MCF 10A (cell line): ENCODE measurements around the gene BAAT. TPM values are rescaled to one million over a fixed set of nuclear protein-coding genes. Genes with fewer than 3 reads are reported as not detected.

Source experiments
- BruUV-seq: library from RNA; stranded (reverse); fragments of 400-500 nt; replicated peaks from 2 replicates; lab custom pipeline; 2021; lab: Mats Ljungman, UMichigan
- CTCF ChIA-PET: fragments of 300-600 bp; sonication (Branson Sonifier 250); formaldehyde crosslinking; extraction: SDS; loops from one replicate; lab custom pipeline; 2021; ENCODE audit warnings: antibody characterized with exemption, inconsistent platforms; lab: Yijun Ruan, JAX
- POLR2A ChIA-PET: fragments of 300-600, 350-650 bp; sonication (Branson Sonifier 250); formaldehyde crosslinking; extraction: SDS; loops from one replicate; lab custom pipeline; 2020; ENCODE audit warnings: antibody characterized with exemption, inconsistent platforms; lab: Yijun Ruan, JAX
- DNase-seq: peaks from one replicate; pipeline ENCODE4 v3.0.0-alpha.2; 2018; ENCODE audit not compliant: unreplicated experiment
- H3K27ac Mint-ChIP-seq: one replicate; pipeline ENCODE4 v1.8.0; 2022; ENCODE audit warnings: mild to moderate bottlenecking, low read depth, mixed read lengths; ENCODE audit not compliant: unreplicated experiment
- H3K27me3 Mint-ChIP-seq: one replicate; pipeline ENCODE4 v1.8.0; 2022; ENCODE audit warnings: mixed read lengths; ENCODE audit not compliant: insufficient read depth, unreplicated experiment
- H3K36me3 Mint-ChIP-seq: one replicate; pipeline ENCODE4 v1.8.0; 2022; ENCODE audit warnings: mild to moderate bottlenecking, moderate library complexity, mixed read lengths; ENCODE audit not compliant: insufficient read depth, unreplicated experiment
- H3K4me1 Mint-ChIP-seq: one replicate; pipeline ENCODE4 v1.8.0; 2022; ENCODE audit warnings: mixed read lengths; ENCODE audit not compliant: insufficient read depth, unreplicated experiment
- H3K4me3 Mint-ChIP-seq: one replicate; pipeline ENCODE4 v1.8.0; 2022; ENCODE audit warnings: mild to moderate bottlenecking, moderate library complexity, mixed read lengths; ENCODE audit not compliant: unreplicated experiment
- H3K9me3 Mint-ChIP-seq: one replicate; pipeline ENCODE4 v1.8.0; 2022; ENCODE audit warnings: mixed read lengths; ENCODE audit not compliant: unreplicated experiment
- intact Hi-C: fragments of 100-400 bp; cut with micrococcal nuclease; formaldehyde crosslinking; loops from 2 replicates; pipeline ENCODE4 v1.14.1; 2022
- total RNA-seq: library from RNA; stranded (reverse); gene quantifications from 2 replicates; pipeline ENCODE4 v1.2.3, GENCODE V29; 2022
- TF ChIP-seq, protein P1 (sequence below): fragments of 200-600 bp; IDR thresholded peaks from one replicate; pipeline ENCODE4 v1.8.0; 2022; ENCODE audit warnings: antibody characterized with exemption, mild to moderate bottlenecking; ENCODE audit not compliant: unreplicated experiment

BAAT gene
- total RNA-seq, 1 experiment from 2014 or later: 0.14 TPM

DNA sequence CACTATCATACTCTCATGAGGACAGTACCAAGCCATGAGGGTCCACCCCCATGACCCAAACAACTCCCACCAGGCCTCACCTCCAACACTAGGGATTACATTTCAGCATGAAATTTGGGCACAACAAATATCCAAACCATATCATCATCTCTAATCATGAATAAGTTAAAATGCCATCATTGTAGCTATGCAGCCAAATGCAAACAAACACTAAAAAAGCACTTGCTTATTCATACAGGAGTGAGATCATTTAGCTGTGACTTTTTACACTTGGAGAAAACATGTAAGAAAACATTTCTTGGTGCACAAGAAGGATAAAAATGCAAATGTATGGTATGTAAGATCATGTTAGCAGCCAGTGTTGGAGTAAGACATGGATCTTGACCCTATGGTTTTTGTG is 24.2 kb downstream of the BAAT start:
- Mint-ChIP-seq H3K4me3 (no peak overlapping the region), H3K36me3 (no peaks in the 10 kb centered on the region), H3K27ac (no peak overlapping the region), H3K9me3 (no peaks in the 10 kb centered on the region), H3K27me3 (no peaks in the 10 kb centered on the region), H3K4me1 (no peaks in the 10 kb centered on the region)
- ChIA-PET CTCF (no interaction called here), POLR2A (interaction anchor here (0.8 kb wide), 1 partner anchor 17 kb away, joined by 3 read pairs; no protein-coding TSS in a partner anchor)
- TF ChIP-seq, protein P1, sequence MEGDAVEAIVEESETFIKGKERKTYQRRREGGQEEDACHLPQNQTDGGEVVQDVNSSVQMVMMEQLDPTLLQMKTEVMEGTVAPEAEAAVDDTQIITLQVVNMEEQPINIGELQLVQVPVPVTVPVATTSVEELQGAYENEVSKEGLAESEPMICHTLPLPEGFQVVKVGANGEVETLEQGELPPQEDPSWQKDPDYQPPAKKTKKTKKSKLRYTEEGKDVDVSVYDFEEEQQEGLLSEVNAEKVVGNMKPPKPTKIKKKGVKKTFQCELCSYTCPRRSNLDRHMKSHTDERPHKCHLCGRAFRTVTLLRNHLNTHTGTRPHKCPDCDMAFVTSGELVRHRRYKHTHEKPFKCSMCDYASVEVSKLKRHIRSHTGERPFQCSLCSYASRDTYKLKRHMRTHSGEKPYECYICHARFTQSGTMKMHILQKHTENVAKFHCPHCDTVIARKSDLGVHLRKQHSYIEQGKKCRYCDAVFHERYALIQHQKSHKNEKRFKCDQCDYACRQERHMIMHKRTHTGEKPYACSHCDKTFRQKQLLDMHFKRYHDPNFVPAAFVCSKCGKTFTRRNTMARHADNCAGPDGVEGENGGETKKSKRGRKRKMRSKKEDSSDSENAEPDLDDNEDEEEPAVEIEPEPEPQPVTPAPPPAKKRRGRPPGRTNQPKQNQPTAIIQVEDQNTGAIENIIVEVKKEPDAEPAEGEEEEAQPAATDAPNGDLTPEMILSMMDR: no peak
- intact Hi-C loops: no loop called here
- BruUV-seq: no TSS peak
- no peak for DNase-seq

DNA sequence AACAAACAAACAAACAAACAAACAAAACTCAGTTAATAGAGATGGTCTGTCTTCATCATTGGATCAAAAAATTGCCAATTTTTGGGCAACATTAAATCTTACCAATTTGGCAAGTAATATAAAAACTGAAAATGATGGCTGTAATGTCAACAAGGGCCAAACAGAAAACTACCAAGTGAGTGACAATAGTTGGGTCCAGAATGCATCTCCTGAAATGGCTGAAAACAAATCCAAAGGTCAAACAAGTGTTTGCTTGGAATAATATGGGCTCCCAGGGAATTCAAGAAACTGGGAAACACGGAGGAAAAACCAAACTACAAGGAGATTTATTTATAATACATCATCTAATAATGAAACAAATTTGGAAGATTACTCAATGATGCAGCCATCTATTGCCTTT is 25.1 kb downstream of the BAAT start:
- H3K4me1 Mint-ChIP-seq: no peaks in the 10 kb centered on the region

DNA sequence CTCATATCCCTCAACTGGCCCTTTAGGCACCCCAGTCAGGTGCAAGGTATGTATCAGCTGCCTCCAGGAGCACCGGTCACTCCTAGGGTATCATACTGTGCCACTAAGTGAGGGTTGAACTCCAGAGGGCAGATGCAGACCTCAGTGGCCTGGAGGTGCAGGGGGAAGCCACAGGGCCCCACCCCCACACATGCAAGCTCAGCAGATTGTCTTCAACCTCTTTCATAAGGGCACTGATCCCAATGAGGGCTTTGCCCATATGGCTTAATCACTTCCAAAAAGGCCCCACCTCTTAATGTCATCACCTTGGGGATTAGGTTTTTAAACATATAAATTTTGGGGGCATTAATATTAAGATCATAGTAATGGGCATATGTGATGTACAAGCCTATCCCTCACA is 28.2 kb downstream of the BAAT start:
- ChIA-PET POLR2A (no interaction called here), CTCF (no interaction called here)
- Mint-ChIP-seq H3K36me3 (no peaks in the 10 kb centered on the region), H3K9me3 (no peaks in the 10 kb centered on the region), H3K27ac (no peak overlapping the region), H3K4me1 (no peaks in the 10 kb centered on the region), H3K27me3 (no peaks in the 10 kb centered on the region), H3K4me3 (no peak overlapping the region)
- intact Hi-C loops: no loop called here
- DNase-seq: no peak
- no TSS peak for BruUV-seq
- TF ChIP-seq, protein P1: no peak

More for the DNA sequence above, 25.1 kb downstream of the BAAT start:
- DNase-seq: no peak
- H3K27me3 Mint-ChIP-seq: no peaks in the 10 kb centered on the region
- POLR2A ChIA-PET: no interaction called here
- H3K36me3 Mint-ChIP-seq: no peaks in the 10 kb centered on the region
- H3K27ac Mint-ChIP-seq: no peak overlapping the region
- TF ChIP-seq, protein P1: no peak
- BruUV-seq: no TSS peak
- H3K9me3 Mint-ChIP-seq: no peaks in the 10 kb centered on the region
- no peak overlapping the region for H3K4me3 Mint-ChIP-seq
- CTCF ChIA-PET: no interaction called here
- intact Hi-C loops: no loop called here

DNA sequence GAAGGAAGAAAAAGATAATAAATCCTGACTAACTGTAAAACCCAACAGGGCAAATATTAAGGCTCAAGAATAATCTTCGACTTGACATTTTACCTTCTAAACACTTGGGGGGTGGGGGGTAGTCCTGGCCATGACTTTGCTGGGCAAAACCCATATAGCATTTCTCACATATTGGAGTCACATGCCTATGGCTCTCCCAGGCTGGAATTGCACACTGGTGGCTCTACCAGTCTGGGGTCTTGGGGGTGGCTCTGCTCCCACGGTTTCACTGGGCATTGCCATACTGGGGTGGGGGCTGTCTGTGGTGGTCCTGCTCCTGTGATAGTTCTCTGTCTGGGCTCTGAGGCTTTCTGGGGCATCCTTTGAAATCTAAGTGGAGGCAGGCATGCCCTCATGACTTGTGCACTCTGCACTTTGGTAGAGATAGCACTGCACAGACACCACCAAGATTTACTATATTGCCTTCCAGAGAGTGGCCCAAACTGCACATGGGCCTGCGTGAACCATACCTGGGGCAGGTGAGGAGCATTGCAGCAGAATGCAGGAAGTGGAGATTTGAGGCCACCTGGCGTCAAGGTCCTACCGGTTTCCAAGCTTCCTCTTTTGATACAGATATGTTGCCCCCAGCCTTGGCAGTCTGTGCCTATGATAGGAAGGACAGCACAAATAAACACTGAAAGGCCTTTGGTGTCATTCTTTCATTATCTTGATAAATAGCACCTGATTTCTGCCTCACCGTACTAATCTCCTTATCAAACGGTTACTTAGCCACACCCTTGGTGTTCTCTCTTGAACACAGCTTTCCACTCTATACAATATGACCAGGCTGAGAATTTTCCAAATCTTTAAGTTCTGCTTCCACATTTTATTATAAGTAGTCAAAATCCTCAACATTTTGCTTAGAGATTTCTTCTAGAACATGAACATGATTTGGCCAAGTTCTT is 29.8 kb downstream of the BAAT start:
- H3K27me3 Mint-ChIP-seq: no peaks in the 10 kb centered on the region
- no TSS peak for BruUV-seq
- H3K36me3 Mint-ChIP-seq: no peaks in the 10 kb centered on the region
- POLR2A ChIA-PET: no interaction called here
- no peak overlapping the region for H3K4me3 Mint-ChIP-seq
- CTCF ChIA-PET: interaction anchor here (1.0 kb wide), 1 partner anchor 33 kb away, joined by 3 read pairs; no protein-coding TSS in a partner anchor
- H3K4me1 Mint-ChIP-seq: no peaks in the 10 kb centered on the region
- no peak for DNase-seq
- H3K27ac Mint-ChIP-seq: no peak overlapping the region
- TF ChIP-seq, protein P1: no peak
- intact Hi-C loops: no loop called here
- H3K9me3 Mint-ChIP-seq: no peaks in the 10 kb centered on the region
